ENCODE results near the gene THAP5. TPM values are rescaled to one million over a fixed set of nuclear protein-coding genes. Genes with fewer than 3 reads are reported as not detected.

Gene THAP5, protein sequence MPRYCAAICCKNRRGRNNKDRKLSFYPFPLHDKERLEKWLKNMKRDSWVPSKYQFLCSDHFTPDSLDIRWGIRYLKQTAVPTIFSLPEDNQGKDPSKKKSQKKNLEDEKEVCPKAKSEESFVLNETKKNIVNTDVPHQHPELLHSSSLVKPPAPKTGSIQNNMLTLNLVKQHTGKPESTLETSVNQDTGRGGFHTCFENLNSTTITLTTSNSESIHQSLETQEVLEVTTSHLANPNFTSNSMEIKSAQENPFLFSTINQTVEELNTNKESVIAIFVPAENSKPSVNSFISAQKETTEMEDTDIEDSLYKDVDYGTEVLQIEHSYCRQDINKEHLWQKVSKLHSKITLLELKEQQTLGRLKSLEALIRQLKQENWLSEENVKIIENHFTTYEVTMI
- total RNA-seq = 8.5 and 14.5 TPM in 2 replicates

DNA sequence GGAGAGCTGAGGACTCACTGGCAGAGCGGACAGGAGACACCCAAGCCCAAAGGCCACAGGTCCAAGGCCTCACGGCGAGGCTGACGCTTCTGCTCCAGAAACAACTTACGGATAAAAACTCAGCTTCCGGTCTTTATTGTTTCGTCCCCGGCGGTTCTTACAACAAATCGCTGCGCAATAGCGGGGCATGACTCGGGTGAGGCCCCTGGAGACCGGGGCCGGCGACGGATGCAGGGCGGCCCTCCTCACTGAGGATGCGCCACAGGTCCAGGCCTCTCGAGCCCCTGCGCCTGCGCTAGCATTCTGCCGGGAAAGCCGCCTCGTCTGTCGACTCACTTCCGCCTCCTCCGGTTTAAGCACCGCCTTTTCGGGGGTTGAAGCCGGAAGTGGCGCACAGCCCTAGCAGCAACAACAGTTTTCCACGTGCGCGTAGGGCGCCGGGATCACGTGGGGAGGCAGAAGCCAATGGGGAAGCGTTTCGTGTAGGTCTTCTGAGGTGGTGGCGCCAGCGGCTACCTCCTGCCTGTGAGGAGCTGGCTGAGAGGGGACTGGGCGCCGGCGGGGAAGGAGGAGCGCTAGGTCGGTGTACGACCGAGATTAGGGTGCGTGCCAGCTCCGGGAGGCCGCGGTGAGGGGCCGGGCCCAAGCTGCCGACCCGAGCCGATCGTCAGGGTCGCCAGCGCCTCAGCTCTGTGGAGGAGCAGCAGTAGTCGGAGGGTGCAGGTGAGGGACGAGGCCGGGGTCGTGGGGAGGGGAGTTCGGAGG is at the start of gene THAP5, which contains the start of gene DNAJB9:
Gene THAP5 (minus strand): TSS at position 326 of the 765 bp plus-strand sequence. CDS start 137 bp downstream, at position 189.
Gene DNAJB9 (plus strand): TSS at position 494 of the 765 bp plus-strand sequence. CDS start 1,853 bp downstream, outside the sequence.

DNA sequence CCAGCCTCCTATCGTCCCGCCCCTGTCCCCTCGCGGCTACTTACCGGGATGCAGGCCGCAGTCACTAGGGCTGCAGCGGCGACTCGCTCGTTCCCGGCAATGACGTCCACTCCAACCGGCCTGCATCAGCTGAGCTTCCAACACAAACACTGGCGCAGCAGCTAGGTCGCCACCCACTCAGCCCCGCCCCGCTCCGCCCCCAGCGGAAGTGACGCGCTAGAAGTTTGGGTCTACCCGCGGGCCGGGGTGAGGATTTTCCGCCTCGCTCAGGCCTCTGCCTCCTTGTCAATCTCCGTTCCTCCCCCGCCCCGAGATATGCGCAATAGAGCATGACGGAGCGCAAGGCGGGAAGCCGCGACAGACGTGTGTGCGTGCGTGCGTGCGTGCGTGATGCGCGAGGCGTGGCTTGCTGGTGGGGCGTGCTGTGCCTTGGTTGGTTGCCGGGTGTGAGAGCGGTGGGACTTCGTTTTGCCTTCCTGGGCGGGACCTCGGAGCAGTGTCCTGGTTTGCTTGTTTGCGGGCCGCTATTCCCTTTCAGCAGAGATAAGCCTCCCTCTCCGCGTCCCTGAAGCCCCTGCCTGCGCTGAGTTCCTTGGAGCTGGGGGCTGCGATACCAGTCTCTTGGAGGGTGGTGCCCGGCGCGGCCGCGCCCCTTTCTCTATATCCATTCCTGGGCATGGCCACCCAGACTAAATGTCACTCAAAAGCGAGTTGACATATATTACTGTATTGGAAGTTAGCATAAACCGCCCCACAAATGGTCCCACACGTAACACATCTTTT is 43.3 kb downstream of the THAP5 start, which contains the start of gene PNPLA8:
Gene PNPLA8 (minus strand): TSS at position 151 of the 783 bp plus-strand sequence. CDS start 10,644 bp downstream, outside the sequence.

Other genes with a start within 250 kb of the THAP5 start
- 12.3 and 31.8 TPM in 2 replicates for gene NRCAM, start 113.3 kb downstream of the THAP5 start, total RNA-seq
- 19.3 and 25.0 TPM in 2 replicates for gene PNPLA8, start 43.6 kb downstream of the THAP5 start, total RNA-seq
- gene DNAJB9, start 168 bp upstream of the THAP5 start, total RNA-seq = 11.7 and 35.5 TPM in 2 replicates

Data from pericardium fibroblast (primary cell).